HepG2 (cell line): ENCODE results near the gene ODC1. TPM values are rescaled to one million over a fixed set of nuclear protein-coding genes. Genes with fewer than 3 reads are reported as not detected.

Experiments used
- ATAC-seq: fragments of 200-7000 bp; cut with Tn5 transposase; 3 replicates; pipeline ENCODE4 v1.9.1; 2020; ENCODE audit warnings: mild to moderate bottlenecking, moderate library complexity
- BruUV-seq: library from RNA; stranded (reverse); fragments of 400-500 nt; replicated peaks from 2 replicates; lab custom pipeline; 2021; lab: Mats Ljungman, UMichigan
- CTCF ChIA-PET: fragments of 300-600 bp; formaldehyde crosslinking; extraction: SDS; loops from one replicate; lab custom pipeline; 2021; ENCODE audit warnings: low total read pairs, inconsistent platforms, low intra/inter-chr PET ratio; lab: Yijun Ruan, JAX
- POLR2A ChIA-PET: fragments of 350-600 bp; sonication (Branson Sonifier 250); formaldehyde crosslinking; loops from one replicate; lab custom pipeline; 2020; ENCODE audit warnings: antibody characterized with exemption, inconsistent platforms; lab: Yijun Ruan, JAX
- DNase-seq: peaks from one replicate; pipeline ENCODE4 v3.0.0-alpha.2; 2015; ENCODE audit warnings: low spot score
- FAIRE-seq: peaks from 3 replicates; lab custom pipeline; 2011; peaks lifted over from hg19 to GRCh38; lab: Jason Lieb, UNC
- H2AFZ ChIP-seq: one replicate; pipeline ENCODE4 v1.6.1; 2011; ENCODE audit warnings: low read length, inconsistent platforms
- H3K27ac ChIP-seq: fragments of 300-600 bp; 3 replicates; pipeline ENCODE4 v1.8.0; 2011; ENCODE audit warnings: mixed run types, mild to moderate bottlenecking, mixed read lengths, low read length, inconsistent platforms; ENCODE audit not compliant: insufficient read depth; ENCODE audit errors: extremely low read length
- H3K27me3 ChIP-seq, 2 experiments: fragments of 200-600 bp in 1 of 2; 2 replicates in 1 of 2; 3 replicates in 1 of 2; pipeline versions ENCODE4 v1.6.0 to v1.8.0; 2011; ENCODE audit warnings: low read length in 2 of 2, mild to moderate bottlenecking in 2 of 2, moderate library complexity in 2 of 2, inconsistent platforms in 1 of 2; ENCODE audit not compliant: insufficient read depth in 2 of 2, control insufficient read depth in 1 of 2
- H3K36me3 ChIP-seq, 2 experiments: fragments of 200-600 bp in 1 of 2; replicated peaks in 1 of 2; 2 replicates in 1 of 2; 3 replicates in 1 of 2; pipeline versions ENCODE4 v1.5.1 to v1.8.0; 2011; ENCODE audit warnings: low read length in 2 of 2, inconsistent platforms in 1 of 2; ENCODE audit not compliant: insufficient read depth in 2 of 2, control insufficient read depth in 1 of 2
- H3K4me1 ChIP-seq: 2 replicates; pipeline ENCODE4 v1.5.1; 2012; ENCODE audit warnings: low read length, inconsistent platforms; ENCODE audit not compliant: insufficient read depth
- H3K4me2 ChIP-seq: 2 replicates; pipeline ENCODE4 v1.6.0; 2011; ENCODE audit warnings: low read depth, low read length, inconsistent platforms
- H3K4me3 ChIP-seq, 3 experiments: fragments of 200-600 bp in 1 of 3; sonication (generic), shearing (Covaris generic) in 1 of 3; replicated peaks in 1 of 3; 2 replicates each; pipeline ENCODE4 v1.5.1; 2011 to 2016; ENCODE audit warnings: low read length in 3 of 3, inconsistent platforms in 2 of 3, low read depth in 2 of 3, mild to moderate bottlenecking in 2 of 3, control low read depth in 1 of 3, mixed read lengths in 1 of 3; ENCODE audit not compliant: insufficient read depth in 1 of 3
- H3K79me2 ChIP-seq: one replicate; pipeline ENCODE4 v1.6.1; 2011; ENCODE audit warnings: low read length, inconsistent platforms; ENCODE audit not compliant: insufficient read depth
- H3K9ac ChIP-seq: 2 replicates; pipeline ENCODE4 v1.6.0; 2011; ENCODE audit warnings: mild to moderate bottlenecking, low read depth, low read length, inconsistent platforms; ENCODE audit not compliant: insufficient read depth
- H3K9me3 ChIP-seq: 2 replicates; pipeline ENCODE4 v1.5.1; 2012; ENCODE audit warnings: mild to moderate bottlenecking, low read length
- H4K20me1 ChIP-seq: 2 replicates; pipeline ENCODE4 v1.6.0; 2011; ENCODE audit warnings: inconsistent platforms, mild to moderate bottlenecking, low read length, moderate library complexity; ENCODE audit not compliant: insufficient read depth
- DPF2 ChIP-seq: sonication (generic); formaldehyde crosslinking; IDR thresholded peaks from 2 replicates; pipeline ENCODE4 v1.4.0; 2020; ENCODE audit warnings: mild to moderate bottlenecking, low read depth, missing genetic modification reagents, borderline replicate concordance
- LCORL ChIP-seq, 2 experiments: fragments of 450-650 bp in 1 of 2; sonication (generic) in 1 of 2; formaldehyde crosslinking in 1 of 2; IDR thresholded peaks; 2 replicates each; pipeline versions ENCODE4 v1.5.0 to v1.6.1; 2017 to 2020; ENCODE audit warnings: antibody characterized with exemption in 1 of 2, missing genetic modification reagents in 1 of 2
- NKX3-1 ChIP-seq: sonication (generic); formaldehyde crosslinking; IDR thresholded peaks from 2 replicates; pipeline ENCODE4 v1.5.0; 2020; ENCODE audit warnings: missing genetic modification reagents
- PAF1 ChIP-seq: IDR thresholded peaks from 2 replicates; pipeline ENCODE4 v1.6.1; 2016; ENCODE audit warnings: missing genetic modification reagents, missing compliant biosample characterization
- RAD51 ChIP-seq: fragments of 450-650 bp; IDR thresholded peaks from 2 replicates; pipeline ENCODE4 v1.6.1; 2016; ENCODE audit warnings: borderline replicate concordance
- SAP130 ChIP-seq: IDR thresholded peaks from 2 replicates; pipeline ENCODE4 v1.6.1; 2016; ENCODE audit warnings: low read depth
- ZMYM4 ChIP-seq: sonication (generic); formaldehyde crosslinking; IDR thresholded peaks from 2 replicates; pipeline ENCODE4 v1.8.1; 2023; ENCODE audit warnings: mild to moderate bottlenecking, missing genetic modification reagents
- ZNF382 ChIP-seq: sonication (generic); formaldehyde crosslinking; IDR thresholded peaks from 2 replicates; pipeline ENCODE4 v1.5.0; 2020; ENCODE audit warnings: missing genetic modification reagents, mild to moderate bottlenecking, borderline replicate concordance
- ZNF512 ChIP-seq: sonication (generic); formaldehyde crosslinking; IDR thresholded peaks from 2 replicates; pipeline ENCODE4 v1.4.0; 2020; ENCODE audit warnings: mild to moderate bottlenecking, missing genetic modification reagents
- ZNF547 ChIP-seq: sonication (generic); formaldehyde crosslinking; IDR thresholded peaks from 2 replicates; pipeline ENCODE4 v1.5.1; 2020; ENCODE audit warnings: mild to moderate bottlenecking, missing genetic modification reagents
- WGBS: methylation state at CpG from one replicate; pipeline ENCODE4 v1.1.6; 2017; ENCODE audit warnings: low lambda C conversion rate; 5-methylcytosine and 5-hydroxymethylcytosine counted together
- in situ Hi-C: cut with HindIII; loops from 2 replicates; pipeline ENCODE4 v1.10.0; 2017; ENCODE audit warnings: low pct_unique_long_range_greater_than_20kb; ENCODE audit not compliant: extremely low pct_ligation_motif_present
- intact Hi-C: fragments of 100-400 bp; cut with micrococcal nuclease; formaldehyde crosslinking; loops from one replicate; pipeline ENCODE4 v1.10.0; 2022; ENCODE audit not compliant: unreplicated experiment
- polyA plus RNA-seq, 8 experiments: library from polyadenylated mRNA; depleted of rRNA in 3 of 8; stranded (reverse) in 7 of 8; unstranded in 1 of 8; fragments of >200 nt; fragmentation: Illumina TruSeq in 4 of 8; extraction: Trizol in 4 of 8; gene quantifications; 2 replicates each; pipeline versions ENCODE4 v1.2.1 to v1.2.3, GENCODE V29; 2011 to 2016; ENCODE audit warnings: low read depth in 4 of 8, missing spikeins in 1 of 8, mixed read lengths in 1 of 8; ENCODE audit not compliant: insufficient read depth in 1 of 8
- total RNA-seq, 5 experiments: library from RNA; depleted of rRNA; stranded (reverse); fragments of >200 nt; fragmentation: Illumina TruSeq; extraction: Trizol; gene quantifications; 2 replicates each; pipeline ENCODE4 v1.2.3, GENCODE V29; 2016; ENCODE audit warnings: low read depth in 1 of 5

Gene ODC1
- total and polyA plus RNA-seq, 2 of the 13 experiments (the other 11 are each of a cell fraction or from before 2014, with no cell fraction given) = 142 to 371 TPM

DNA sequence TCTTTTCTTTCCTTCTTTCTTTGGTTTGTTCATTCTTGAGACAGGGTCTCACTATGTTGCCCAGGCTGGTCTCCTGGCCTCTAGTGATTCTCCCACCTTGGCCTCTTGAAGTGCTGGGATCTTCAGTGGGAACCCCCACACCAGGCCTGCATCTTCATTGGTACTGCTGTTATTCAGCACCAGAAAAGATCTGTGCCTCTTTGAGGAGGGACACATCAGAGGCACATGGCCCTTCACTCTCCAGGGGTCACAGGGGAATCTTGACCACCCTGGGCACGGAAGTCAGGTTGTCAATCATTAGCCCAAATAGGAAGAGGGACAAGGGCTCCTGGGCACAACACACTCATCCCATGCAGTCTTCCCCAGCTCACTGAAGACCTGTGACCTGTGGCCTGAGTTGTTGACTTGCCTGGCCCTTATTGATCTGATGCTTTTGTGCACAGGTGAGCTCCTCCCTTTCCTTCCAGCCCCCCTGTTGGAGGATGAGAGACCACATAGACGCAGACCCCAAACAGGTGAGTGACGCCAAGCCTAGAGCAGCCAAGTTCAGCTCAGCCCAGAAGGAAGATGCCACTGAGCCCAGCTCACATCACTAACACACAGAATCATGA, 33.0 kb upstream of the ODC1 start (continued):
- TF ChIP-seq PAF1 = no peak
- TF ChIP-seq ZNF547 = no peak
- TF ChIP-seq RAD51 = no peak
- no peak for TF ChIP-seq NKX3-1 (CRISPR knock-in tag)
- peak; percentile 72 for TF ChIP-seq SAP130 (CRISPR knock-in tag)
- TF ChIP-seq DPF2 (CRISPR knock-in tag) = peak; percentile 56; the same call in 1 of the 2 replicates
- no peak for TF ChIP-seq ZNF382 (CRISPR knock-in tag)

GRCh38 chr2:10480359-10480949, 32.3 kb upstream of the ODC1 start:
- peaks cover 74% of the 10 kb centered on the region for H3K4me1 ChIP-seq
- intact Hi-C loops (loop anchor here (2.0 kb wide), 1 partner anchor 20 kb away; no protein-coding TSS in a partner anchor), in situ Hi-C loops (no loop called here)
- H3K27me3 ChIP-seq = peaks cover 15 to 45% of the 10 kb centered on the region in 2 experiments; a peak in 4 of 5 replicates
- no peaks in the 10 kb centered on the region for H3K9me3 ChIP-seq
- WGBS = 39% methylated on average over 2 of the region's 2 CpGs
- H3K4me2 ChIP-seq = no peak overlapping the region
- no peak for ATAC-seq
- no peak overlapping the region for H3K4me3 ChIP-seq
- no peak for FAIRE-seq
- ChIA-PET CTCF (no interaction called here), POLR2A (interaction anchor here (1.0 to 1.4 kb wide), 3 partner anchors 28 to 35 kb away, joined by 3 to 7 read pairs (median 3); no protein-coding TSS in a partner anchor)
- no peak overlapping the region for H3K9ac ChIP-seq
- no peaks in the 10 kb centered on the region for H3K79me2 ChIP-seq
- BruUV-seq = no TSS peak
- H4K20me1 ChIP-seq = no peaks in the 10 kb centered on the region
- H3K27ac ChIP-seq = no peak overlapping the region
- 0 out of 2 replicates have a peak, but pooled peaks have one; percentile 20 for TF ChIP-seq LCORL (IDR thresholded peaks at IDR 0.05)
- no peak for TF ChIP-seq LCORL (CRISPR knock-in tag; IDR thresholded peaks at IDR 0.05)
- peak; percentile 99 for TF ChIP-seq ZNF512 (CRISPR knock-in tag)
- TF ChIP-seq ZMYM4 (CRISPR knock-in tag) = no peak
- no peak overlapping the region for H2AFZ ChIP-seq
- no peaks in the 10 kb centered on the region for H3K36me3 ChIP-seq
- no peak for DNase-seq
